HG02840 (cell line): ENCODE data around the gene RCBTB1.
A peak's percentile ranks its signal among the peaks of the same experiment; 100 is the strongest.
"Not testable (repeated sequence)": the region's sequence is repeated elsewhere in the genome, so short reads cannot be mapped to it uniquely, and the experiment has no call there.

Experiments used
- ATAC-seq: cut with Tn5 transposase; IDR thresholded peaks from one replicate; pipeline ENCODE4 v1.9.1; 2021; ENCODE audit warnings: mild to moderate bottlenecking, moderate library complexity, moderate number of reproducible peaks; ENCODE audit not compliant: unreplicated experiment, low FRiP score

Gene RCBTB1

DNA sequence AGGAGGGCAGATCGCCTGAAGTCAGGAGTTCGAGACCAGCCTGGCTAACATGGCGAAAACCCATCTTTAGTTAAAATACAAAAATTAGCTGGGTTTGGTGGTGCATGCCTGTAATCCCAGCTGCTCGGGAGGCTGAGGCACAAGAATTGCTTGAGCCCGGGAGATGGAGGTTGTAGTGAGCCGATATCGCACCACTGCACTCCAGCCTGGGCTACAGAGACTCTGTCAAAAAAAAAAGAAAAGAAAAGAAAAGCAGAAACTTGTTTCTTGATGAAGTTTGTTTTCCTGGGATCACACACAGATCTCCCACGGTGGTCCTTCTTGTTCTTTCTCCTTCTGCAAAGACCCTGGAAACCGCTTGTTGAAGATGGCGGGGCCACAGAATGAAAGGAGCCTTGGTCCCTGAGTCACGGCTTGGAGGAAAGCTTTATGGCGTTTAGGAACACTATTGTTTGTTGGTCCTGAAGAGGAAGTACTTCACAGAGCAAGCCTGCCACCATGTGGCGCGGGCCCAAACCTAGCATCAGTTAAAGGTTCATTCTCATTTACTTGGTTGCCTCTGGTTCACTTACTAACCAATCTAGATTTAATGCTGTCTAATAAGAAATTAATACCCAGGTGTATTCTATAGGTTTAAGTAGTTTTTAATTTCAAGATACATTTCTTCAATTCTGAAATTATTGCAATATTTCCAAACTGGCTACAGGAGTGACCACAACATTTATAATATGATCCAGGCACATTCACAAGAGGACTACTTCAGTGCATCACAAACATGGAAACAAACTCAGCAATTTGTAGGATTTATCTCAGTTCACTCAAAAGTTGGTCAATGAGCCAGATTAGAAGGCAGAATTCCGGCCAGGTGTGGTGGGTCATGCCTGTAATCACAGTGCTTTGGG, 21.6 kb upstream of the RCBTB1 start:
- peak; percentile 88 for ATAC-seq

DNA sequence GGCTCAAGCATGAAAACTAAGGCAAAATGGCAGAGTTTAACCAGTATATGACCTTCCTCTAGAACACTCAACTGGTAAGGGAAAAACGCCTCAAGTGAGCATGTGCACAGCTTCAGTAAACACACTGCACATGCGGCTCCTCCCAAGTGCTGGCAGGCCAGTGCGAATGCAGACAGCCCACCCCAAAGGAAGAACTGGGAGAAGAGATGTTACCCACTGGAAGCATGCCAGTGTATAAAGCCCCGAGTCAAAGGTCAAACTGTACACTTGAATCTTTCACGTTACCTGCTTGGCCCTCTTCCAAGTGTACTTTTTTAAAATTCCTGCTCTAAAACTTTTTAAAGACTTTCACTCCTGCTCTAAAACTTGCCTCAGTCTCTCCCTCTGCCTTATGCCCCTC, 19.2 kb upstream of the RCBTB1 start:
- no peak for ATAC-seq

- ATAC-seq = not testable (repeated sequence)
These were observed 17.3 kb upstream of the RCBTB1 start for GRCh38 chr13:49602615-49603014.

DNA sequence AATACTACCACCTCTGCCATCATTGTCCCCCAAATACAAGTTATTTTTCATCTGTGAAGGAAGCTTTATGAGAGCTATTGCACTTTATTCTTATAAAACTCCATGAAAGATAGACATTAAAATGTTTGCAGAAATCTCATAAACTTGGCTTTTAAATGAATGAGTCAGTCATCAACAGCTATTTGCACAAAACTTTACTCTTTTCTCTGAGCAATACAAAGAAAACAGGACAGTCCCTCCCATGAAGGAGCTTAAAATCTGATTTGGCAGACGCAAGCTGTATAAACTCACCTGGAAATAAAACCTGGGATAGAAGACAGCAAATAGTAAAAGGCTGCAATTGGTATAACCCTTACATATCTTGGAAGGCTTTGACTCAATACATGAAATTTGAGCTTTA, 16.6 kb upstream of the RCBTB1 start:
- ATAC-seq = no peak

- no peak for ATAC-seq
These were observed 11.8 kb upstream of the RCBTB1 start for GRCh38 chr13:49597043-49597641.

DNA sequence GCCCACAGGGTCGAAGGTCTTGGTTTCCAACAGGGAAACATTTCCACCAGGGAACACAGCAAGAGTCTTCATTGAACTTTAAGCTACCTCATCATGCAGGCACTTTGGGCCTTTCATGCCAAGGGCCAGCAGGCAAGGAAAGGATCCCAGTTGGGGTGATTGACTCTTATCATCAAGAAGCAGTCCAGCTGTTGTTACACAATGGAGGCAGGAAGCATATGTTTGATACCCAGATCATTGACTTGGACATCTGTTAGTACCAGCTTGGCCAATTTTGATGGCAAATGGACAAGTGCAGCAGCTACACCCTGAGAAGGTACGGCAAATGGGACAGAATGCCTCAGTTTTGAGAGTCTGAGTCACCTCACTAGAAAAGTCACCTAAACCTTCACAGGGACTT, 10.9 kb upstream of the RCBTB1 start:
- no peak for ATAC-seq

GRCh38 chr13:49594576-49594975, 9.2 kb upstream of the RCBTB1 start:
- ATAC-seq = no peak

DNA sequence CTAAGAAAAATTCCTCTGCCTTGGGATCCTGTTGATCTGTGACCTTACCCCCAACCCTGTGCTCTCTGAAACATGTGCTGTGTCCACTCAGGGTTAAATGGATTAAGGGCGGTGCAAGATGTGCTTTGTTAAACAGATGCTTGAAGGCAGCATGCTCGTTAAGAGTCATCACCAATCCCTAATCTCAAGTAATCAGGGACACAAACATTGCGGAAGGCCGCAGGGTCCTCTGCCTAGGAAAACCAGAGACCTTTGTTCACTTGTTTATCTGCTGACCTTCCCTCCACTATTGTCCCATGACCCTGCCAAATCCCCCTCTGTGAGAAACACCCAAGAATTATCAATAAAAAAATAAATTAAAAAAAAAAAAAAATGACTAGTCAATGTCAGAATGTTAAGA, 8.5 kb upstream of the RCBTB1 start:
- ATAC-seq = not testable (repeated sequence)

GRCh38 chr13:49590714-49591113, 5.4 kb upstream of the RCBTB1 start:
- ATAC-seq = not testable (repeated sequence)

DNA sequence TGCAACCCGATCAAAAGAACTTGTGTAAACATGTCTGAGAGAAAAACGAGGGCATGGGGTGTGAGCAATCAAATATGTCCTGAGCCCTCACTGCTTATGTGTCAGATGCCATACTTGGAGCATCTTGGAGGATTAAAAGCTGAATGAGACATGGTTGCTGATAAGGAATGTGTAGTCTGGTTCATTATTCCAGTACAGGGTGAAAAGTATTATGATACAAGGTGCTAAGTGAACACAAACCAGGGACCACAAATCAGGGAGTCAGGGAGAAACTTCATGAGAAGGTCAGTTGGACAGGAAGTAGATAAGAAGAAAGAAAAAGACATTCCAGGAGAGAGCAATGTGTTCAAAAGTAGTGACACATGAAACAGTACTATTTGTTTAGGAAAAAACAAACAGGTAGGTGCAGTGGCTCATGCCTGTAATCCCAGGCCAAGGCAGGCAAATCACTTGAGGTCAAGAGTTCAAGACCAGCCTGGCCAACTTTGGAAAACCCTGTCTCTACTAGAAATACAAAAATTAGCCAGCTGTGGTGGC, 2.0 kb upstream of the RCBTB1 start:
- ATAC-seq = no peak

GRCh38 chr13:49586717-49587116, 1.4 kb upstream of the RCBTB1 start:
- ATAC-seq = no peak

GRCh38 chr13:49584771-49585182, 581 bp downstream of the RCBTB1 start:
- ATAC-seq = peak; percentile 7

- ATAC-seq = no peak
These were observed 4.2 kb downstream of the RCBTB1 start for GRCh38 chr13:49580980-49581680.

- ATAC-seq = no peak
These were observed 5.9 kb downstream of the RCBTB1 start for GRCh38 chr13:49579501-49579900.

DNA sequence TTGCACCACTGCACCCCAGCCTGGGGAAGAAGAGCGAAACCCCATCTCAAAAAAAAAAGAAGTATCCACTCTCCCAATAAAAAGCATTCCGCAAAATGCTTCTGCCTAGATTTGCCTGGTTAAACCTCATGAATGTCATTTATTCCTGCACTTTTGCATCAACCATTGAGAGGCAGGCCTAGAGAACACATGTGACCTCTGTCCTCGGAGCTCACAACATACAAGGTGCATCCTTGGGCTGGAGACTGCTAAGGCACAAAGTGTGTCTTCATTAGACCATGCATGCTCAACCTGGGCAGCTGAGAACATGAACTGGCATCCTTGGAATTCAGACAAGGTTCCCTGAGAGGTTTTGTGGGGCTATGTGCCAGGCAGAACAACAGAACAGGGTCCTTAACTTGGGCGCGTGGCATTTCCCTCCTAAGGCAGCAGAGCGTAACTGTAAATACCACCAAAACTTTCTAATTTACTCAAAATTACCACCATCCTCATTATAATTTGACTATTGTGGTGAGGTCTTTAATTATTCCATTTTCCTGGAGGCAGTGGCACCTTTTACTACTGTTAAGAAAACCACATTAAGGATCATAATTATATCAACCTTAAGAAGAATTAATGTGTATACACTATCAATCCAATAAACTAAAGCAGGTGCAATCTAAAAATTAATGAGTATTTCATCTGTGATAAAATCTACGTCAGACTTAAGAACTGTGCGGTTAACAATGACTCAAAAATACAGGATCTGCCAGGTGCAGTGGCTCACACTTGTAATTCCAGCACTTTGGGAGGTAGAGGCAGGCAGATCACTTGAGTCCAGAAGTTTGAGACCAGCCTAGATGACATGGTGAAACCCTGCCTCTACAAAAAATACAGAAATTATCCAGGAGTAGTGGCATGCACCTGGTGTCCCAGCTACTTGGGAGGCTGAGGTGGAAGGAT, 13.8 kb downstream of the RCBTB1 start:
- peak; percentile 52 for ATAC-seq

DNA sequence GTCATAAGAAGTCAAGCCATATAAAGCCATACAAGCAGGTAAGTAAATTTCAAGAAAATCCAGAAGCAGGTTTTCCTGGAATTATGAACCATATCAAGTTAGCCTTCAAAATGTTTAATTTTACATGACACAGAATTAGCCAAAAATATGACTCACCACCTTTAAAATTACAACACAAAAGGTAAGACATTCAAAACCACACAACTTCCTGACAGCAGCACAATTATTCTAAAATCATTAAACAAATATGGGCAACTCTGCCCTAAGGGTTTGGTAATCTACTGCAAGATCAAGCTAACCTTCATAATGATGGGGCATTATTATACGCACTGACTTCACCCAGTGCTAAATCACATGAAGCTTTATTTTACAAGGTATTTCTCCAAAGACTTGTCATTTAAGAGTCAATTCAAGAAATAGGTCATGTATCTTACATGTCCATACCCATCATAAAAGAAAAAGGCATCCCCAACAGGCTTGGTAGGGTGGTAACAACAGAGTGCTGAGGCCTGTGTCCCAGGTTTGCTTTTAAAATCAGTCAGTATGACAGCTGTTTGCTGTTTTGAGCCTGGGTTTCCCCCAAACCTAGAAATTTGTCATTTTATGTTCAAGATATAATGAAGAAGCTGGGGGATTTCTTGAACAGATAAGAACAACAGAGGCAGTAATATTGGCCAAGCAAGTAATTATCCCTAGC, 15.2 kb downstream of the RCBTB1 start:
- ATAC-seq = no peak

DNA sequence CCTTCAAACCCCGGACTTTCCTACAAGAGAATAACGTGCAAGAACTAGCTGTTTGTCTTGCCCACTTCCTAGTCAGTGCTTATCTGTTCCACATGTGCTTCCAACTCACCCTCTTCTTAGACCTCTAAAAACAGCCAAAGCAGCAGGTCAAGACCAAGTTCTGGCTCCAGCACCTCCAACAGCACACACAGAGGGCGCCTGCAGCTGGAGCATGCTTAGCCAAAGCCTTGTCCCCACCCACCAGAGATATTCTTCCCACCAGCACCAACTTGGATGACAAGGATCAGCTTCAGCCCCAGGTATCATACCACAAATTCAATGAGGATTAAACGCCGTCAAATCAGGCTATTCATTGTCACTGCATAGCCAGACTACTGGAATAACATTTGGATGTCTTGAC, 17.9 kb downstream of the RCBTB1 start:
- ATAC-seq = no peak

- no peak for ATAC-seq
These were observed 18.9 kb downstream of the RCBTB1 start for GRCh38 chr13:49566461-49566860.

GRCh38 chr13:49565461-49565860, 19.9 kb downstream of the RCBTB1 start:
- ATAC-seq = not testable (repeated sequence)
